Measurements from ENCODE around the gene ITGB4.

GRCh38 chr17:75767881-75768280 lies 46.6 kb downstream of the ITGB4 start:
- TF ChIP-seq CTCF (IDR thresholded peaks at IDR 0.05) (no peak), POLR2A (IDR thresholded peaks at IDR 0.05) (no peak)
